Medulla oblongata (tissue), 1 donor: ENCODE measurements around the gene SLC15A1.
"Not testable (repeated sequence)": the region's sequence is repeated elsewhere in the genome, so short reads cannot be mapped to it uniquely, and the experiment has no call there.

Experiments used
- DNase-seq: peaks from one replicate; pipeline ENCODE4 v3.0.0-alpha.2; 2015; ENCODE audit errors: extremely low spot score

Gene SLC15A1

DNA sequence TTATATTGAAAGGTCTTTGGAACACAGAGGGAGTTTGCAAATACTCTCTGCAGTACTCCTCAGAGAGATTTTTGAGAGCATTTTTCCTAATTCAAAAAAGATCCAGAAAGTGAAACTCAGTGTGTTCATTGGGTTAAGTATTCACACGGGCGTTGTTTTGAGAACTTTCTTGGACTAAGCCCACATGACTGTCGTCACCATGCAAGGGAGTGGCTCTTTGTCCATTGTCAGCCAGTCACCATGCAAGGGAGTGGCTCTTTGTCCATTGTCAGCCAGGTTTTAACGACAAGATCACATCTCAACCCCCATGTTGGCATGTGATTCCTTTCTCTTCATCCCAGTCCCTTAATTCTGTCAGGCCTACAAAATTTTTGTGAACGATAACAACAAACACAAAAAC is 94.3 kb downstream of the SLC15A1 start:
- no peak for DNase-seq

GRCh38 chr13:98657506-98658085 is 94.9 kb downstream of the SLC15A1 start:
- no peak for DNase-seq

- DNase-seq: no peak
Measured at GRCh38 chr13:98656223-98656622, 96.2 kb downstream of the SLC15A1 start.

- peak; percentile 85 for DNase-seq
Measured at GRCh38 chr13:98653463-98653985, 98.9 kb downstream of the SLC15A1 start.

- no peak for DNase-seq
Measured at GRCh38 chr13:98652721-98653462, 99.6 kb downstream of the SLC15A1 start.

DNA sequence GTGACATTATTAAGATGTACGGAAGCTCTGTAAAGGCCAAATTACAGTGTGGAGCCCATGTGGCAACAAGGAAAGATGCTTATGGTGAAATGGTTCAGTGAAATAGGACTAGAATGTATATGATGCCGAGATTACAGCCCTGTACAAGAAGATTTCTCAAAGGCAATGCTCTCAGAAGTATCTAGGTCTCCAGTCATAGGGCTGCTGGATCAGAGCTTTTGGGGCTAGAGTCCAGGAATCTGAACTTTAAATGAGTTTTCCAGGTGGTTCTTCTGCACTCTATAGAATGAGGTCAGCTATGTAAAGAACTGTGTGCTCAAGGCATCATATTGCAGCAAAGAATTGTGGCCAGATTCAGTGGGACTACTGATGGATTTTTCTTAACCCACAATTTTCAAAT is 100.2 kb downstream of the SLC15A1 start:
- DNase-seq: no peak

DNA sequence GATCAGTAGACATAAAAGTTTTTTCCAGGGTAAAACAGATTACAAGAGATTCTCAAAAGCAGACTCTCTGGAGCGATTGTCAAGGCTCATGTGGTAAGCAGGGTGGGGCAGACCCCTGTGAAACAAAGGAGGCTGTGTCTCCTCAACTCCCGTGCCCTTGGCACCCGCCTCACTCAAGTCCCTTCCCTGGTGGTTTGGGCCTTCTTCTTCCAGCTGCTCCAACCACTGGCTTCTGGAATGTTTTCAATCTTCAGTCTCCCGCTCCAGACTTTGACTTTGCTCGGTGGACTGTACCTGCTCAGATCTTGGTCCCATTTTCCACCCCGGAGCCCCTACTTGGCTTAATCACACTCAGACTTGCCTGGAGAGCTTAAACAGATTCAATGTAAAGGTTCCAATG is 100.7 kb downstream of the SLC15A1 start:
- DNase-seq: no peak

- peak; percentile 30 for DNase-seq
Measured at GRCh38 chr13:98650396-98651107, 101.9 kb downstream of the SLC15A1 start.

GRCh38 chr13:98649861-98650260 is 102.6 kb downstream of the SLC15A1 start:
- DNase-seq: no peak

GRCh38 chr13:98648686-98649085 is 103.8 kb downstream of the SLC15A1 start:
- no peak for DNase-seq

GRCh38 chr13:98648141-98648540 is 104.3 kb downstream of the SLC15A1 start:
- no peak for DNase-seq

DNA sequence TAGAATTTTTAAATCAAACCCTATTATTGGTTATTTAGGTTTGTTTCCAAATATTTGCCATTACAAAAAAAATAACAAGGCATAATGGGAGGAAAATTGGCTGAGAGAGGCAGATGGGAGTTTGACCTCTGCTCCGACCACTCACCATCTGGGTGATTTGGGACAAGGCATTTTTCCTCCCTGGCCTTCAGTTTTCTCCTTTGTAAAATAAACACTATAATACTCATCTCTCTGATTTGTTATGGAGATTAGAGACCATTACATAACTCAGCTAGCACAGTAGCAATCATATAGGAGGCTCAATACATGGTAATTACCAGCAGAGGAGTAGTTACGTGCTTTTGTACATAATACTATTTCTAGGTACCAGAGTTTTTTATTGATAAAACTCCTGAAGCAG is 105.4 kb downstream of the SLC15A1 start:
- no peak for DNase-seq

GRCh38 chr13:98643479-98643878 is 109.0 kb downstream of the SLC15A1 start:
- no peak for DNase-seq

GRCh38 chr13:98641075-98641474 is 111.4 kb downstream of the SLC15A1 start:
- DNase-seq: no peak

- not testable (repeated sequence) for DNase-seq
Measured at GRCh38 chr13:98639785-98640184, 112.7 kb downstream of the SLC15A1 start.

DNA sequence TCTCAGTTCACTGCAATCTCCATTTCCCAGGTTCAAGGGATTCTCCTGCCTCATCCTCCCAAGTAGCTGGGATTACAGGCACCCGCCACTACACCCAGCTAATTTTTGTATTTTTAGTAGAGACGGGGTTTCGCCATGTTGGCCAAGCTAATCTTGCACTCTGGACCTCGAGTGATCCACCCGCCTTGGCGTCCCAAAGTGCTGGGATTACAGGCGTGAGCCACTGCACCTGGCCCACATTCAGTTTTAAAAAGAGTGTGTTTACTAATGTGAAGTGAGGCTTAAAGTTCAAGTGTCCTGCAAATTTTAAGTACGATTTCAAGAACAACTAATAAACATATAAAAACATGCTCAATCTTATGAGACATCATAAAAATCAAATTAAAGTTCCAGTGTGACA is 114.1 kb downstream of the SLC15A1 start:
- DNase-seq: not testable (repeated sequence)
